HL-60 (cell line): ENCODE data around the gene HSPH1.

Experiments used
- DNase-seq, 2 experiments: peaks; one replicate each; pipeline ENCODE4 v3.0.0-alpha.2; 2010 to 2020; ENCODE audit warnings: low read depth in 1 of 2, low spot score in 1 of 2
- H3K27ac ChIP-seq: fragments of 250-450 bp; sonication (Bioruptor Pico); replicated peaks from 2 replicates; pipeline ENCODE4 v1.5.1; 2020; ENCODE audit warnings: mild to moderate bottlenecking, moderate library complexity
- H3K27me3 ChIP-seq: fragments of 250-450 bp; sonication (Bioruptor Pico); 2 replicates; pipeline ENCODE4 v1.5.1; 2021; ENCODE audit warnings: mild to moderate bottlenecking, moderate library complexity; ENCODE audit not compliant: insufficient read depth, poor library complexity, severe bottlenecking
- H3K4me3 ChIP-seq: replicated peaks from 2 replicates; pipeline ENCODE4 v1.5.1; 2011; ENCODE audit warnings: mild to moderate bottlenecking, control low read depth, low read length; ENCODE audit not compliant: insufficient read depth
- CTCF ChIP-seq: IDR thresholded peaks from one replicate; pipeline ENCODE4 v1.5.1; 2011; ENCODE audit warnings: low read length, control low read depth, inconsistent platforms; ENCODE audit not compliant: insufficient read depth
- GABPA ChIP-seq: IDR thresholded peaks from 2 replicates; pipeline ENCODE4 v1.6.1; 2012; ENCODE audit warnings: low read depth
- POLR2AphosphoS5 ChIP-seq: IDR thresholded peaks from 2 replicates; pipeline ENCODE4 v1.6.1; 2012; ENCODE audit warnings: low read depth
- REST ChIP-seq: IDR thresholded peaks from 2 replicates; pipeline ENCODE4 v1.6.1; 2012; ENCODE audit warnings: low read depth; ENCODE audit not compliant: insufficient replicate concordance
- SPI1 ChIP-seq: IDR thresholded peaks from 2 replicates; pipeline ENCODE4 v1.6.1; 2012; ENCODE audit warnings: low read depth, mild to moderate bottlenecking, borderline replicate concordance

Gene HSPH1

DNA sequence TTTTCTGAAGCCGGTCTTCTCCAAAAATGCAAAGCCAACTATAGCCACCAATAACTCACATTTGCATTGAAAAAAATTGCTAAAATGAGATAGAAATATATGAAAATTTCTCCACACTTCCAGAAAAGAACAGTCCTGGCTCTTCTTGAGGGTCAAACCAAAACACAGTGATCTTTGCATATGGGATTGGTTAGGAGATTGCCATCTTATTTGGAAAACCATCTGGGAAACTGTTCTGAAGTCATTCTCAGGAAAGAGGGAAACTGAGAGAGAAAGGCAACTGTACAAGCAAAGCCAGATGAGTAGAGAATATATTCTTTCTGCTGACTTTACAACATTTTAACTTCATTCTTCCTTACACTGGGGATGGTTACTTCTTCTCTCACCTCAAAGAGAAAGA is 54.6 kb downstream of the HSPH1 start:
- no peak overlapping the region for H3K4me3 ChIP-seq
- peaks cover 3% of the 10 kb centered on the region for H3K27me3 ChIP-seq
- DNase-seq: no peak
- H3K27ac ChIP-seq: no peak overlapping the region
- TF ChIP-seq CTCF (no peak), POLR2AphosphoS5 (no peak), GABPA (no peak), REST (no peak), SPI1 (no peak)

GRCh38 chr13:31105856-31106255 is 55.8 kb downstream of the HSPH1 start:
- H3K27ac ChIP-seq: no peak overlapping the region
- peaks cover 6% of the 10 kb centered on the region for H3K27me3 ChIP-seq
- H3K4me3 ChIP-seq: no peak overlapping the region
- no peak for TF ChIP-seq SPI1
- no peak for DNase-seq

DNA sequence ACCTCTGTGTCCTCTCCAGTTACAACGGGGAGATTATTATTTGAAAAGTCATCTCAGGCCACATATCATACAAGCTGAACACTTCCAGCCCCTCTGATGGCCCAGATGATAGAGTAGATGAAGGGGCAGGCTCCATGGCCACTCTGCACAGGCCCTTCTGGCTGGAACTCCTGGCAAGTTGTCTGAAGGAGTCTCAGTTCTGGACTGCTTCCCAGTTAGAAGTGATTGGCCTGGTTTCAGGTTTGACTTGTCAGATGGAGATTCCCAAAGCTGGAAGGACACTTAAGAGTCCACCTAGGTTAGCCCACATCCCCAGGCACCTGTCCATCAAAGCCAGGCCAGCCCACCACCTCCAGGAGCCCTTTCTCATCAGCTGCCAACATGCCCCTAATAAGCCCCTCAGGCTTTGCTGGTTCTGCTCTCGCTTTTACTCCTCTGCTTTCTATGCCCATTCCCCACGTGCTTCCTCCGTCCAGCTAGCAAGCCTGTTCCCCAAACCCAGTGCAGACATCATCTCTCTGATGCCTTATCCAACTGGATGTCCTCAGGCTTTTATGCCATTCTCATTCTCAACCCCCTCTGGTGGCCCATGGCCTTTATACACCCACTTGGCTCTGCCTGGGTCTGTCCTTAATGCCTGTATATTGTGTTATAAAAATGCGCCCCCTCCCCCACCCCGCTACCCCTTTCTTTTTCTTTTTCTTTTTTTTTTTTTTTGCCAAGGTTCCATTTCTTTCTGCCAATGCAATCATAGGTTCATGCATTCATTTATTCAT is 56.5 kb downstream of the HSPH1 start:
- no peak for TF ChIP-seq REST
- no peak for TF ChIP-seq CTCF
- no peak for TF ChIP-seq POLR2AphosphoS5
- no peak for TF ChIP-seq GABPA
- no peak for TF ChIP-seq SPI1
- DNase-seq: no peak
- Histone ChIP-seq H3K27me3 (peaks cover 9% of the 10 kb centered on the region), H3K4me3 (no peak overlapping the region), H3K27ac (no peak overlapping the region)

DNA sequence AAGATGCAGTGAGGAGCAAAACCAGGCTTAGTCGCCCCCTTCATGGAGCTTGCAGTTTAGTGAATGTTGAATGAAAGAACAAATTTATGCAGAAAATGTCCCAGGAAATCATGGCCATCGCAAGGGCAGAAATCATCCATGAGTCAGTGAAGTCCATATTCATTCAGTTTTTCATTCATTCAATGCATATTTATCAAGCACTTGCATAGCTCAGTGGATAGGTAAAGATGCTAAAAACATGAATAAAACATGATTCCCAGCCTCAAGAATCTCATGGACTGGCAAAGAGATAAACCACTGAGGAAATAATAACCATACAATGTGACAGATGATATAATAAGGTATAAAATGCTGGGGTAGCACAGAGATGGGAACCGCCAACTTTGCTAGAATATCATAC is 58.8 kb downstream of the HSPH1 start:
- TF ChIP-seq REST (no peak), POLR2AphosphoS5 (no peak), CTCF (no peak), SPI1 (no peak), GABPA (no peak)
- no peak for DNase-seq
- Histone ChIP-seq H3K27ac (no peak overlapping the region), H3K27me3 (peaks cover 17% of the 10 kb centered on the region), H3K4me3 (no peak overlapping the region)
